Osteoblast (primary cell): ENCODE results near the gene ZNF467. TPM values are rescaled to one million over a fixed set of nuclear protein-coding genes. Genes with fewer than 3 reads are reported as not detected.

Experiments
- DNase-seq: peaks from one replicate; pipeline ENCODE4 v3.0.0; 2011; ENCODE audit warnings: low spot score, mixed read lengths; ENCODE audit not compliant: insufficient read length; ENCODE audit errors: missing footprints
- H2AFZ ChIP-seq: 2 replicates; pipeline ENCODE4 v1.6.0; 2011; ENCODE audit warnings: mild to moderate bottlenecking, low read length
- H3K27ac ChIP-seq: 2 replicates; pipeline ENCODE4 v1.5.1; 2011; ENCODE audit warnings: mild to moderate bottlenecking, low read depth, low read length, moderate library complexity
- H3K27me3 ChIP-seq: 2 replicates; pipeline ENCODE4 v1.6.0; 2012; ENCODE audit warnings: mild to moderate bottlenecking, control low read depth, inconsistent platforms, low read length, moderate library complexity; ENCODE audit not compliant: insufficient read depth
- H3K36me3 ChIP-seq: 2 replicates; pipeline ENCODE4 v1.5.1; 2011; ENCODE audit warnings: mild to moderate bottlenecking, low read length, control low read depth, moderate library complexity; ENCODE audit not compliant: insufficient read depth
- H3K4me1 ChIP-seq: 2 replicates; pipeline ENCODE4 v1.5.1; 2011; ENCODE audit warnings: mild to moderate bottlenecking, low read length, control low read depth, moderate library complexity; ENCODE audit not compliant: insufficient read depth
- H3K4me2 ChIP-seq: 2 replicates; pipeline ENCODE4 v1.6.0; 2011; ENCODE audit warnings: mild to moderate bottlenecking, low read length; ENCODE audit not compliant: insufficient read depth
- H3K4me3 ChIP-seq: fragments of 200-600 bp; sonication (generic); 3 replicates; pipeline ENCODE4 v1.5.1; 2012; ENCODE audit warnings: mild to moderate bottlenecking, low read length, inconsistent platforms; ENCODE audit not compliant: insufficient read depth
- H3K79me2 ChIP-seq: 2 replicates; pipeline ENCODE4 v1.6.0; 2012; ENCODE audit warnings: mild to moderate bottlenecking, low read length, control low read depth, inconsistent platforms; ENCODE audit not compliant: insufficient read depth
- H3K9me3 ChIP-seq: 2 replicates; pipeline ENCODE4 v1.5.1; 2011; ENCODE audit warnings: low read depth, low read length, control low read depth
- H4K20me1 ChIP-seq: 2 replicates; pipeline ENCODE4 v1.6.0; 2012; ENCODE audit warnings: mild to moderate bottlenecking, low read length, control low read depth; ENCODE audit not compliant: insufficient read depth
- total RNA-seq: library from RNA; depleted of rRNA; stranded (reverse); fragments of >200 nt; gene quantifications from 2 replicates; pipeline ENCODE4 v1.2.3, GENCODE V29; 2012
- TF ChIP-seq, protein P1 (sequence below): IDR thresholded peaks from 2 replicates; pipeline ENCODE4 v1.5.1; 2011; ENCODE audit warnings: mild to moderate bottlenecking, low read depth, low read length, moderate library complexity; ENCODE audit errors: extremely low read depth

Gene ZNF467
- total RNA-seq, 1 donor, result not detected

GRCh38 chr7:149817836-149818535 is 44.6 kb upstream of the ZNF467 start:
- Histone ChIP-seq H3K4me1 (no peaks in the 10 kb centered on the region), H3K4me3 (no peak overlapping the region), H3K9me3 (no peaks in the 10 kb centered on the region), H2AFZ (no peak overlapping the region), H3K27ac (no peak overlapping the region), H3K4me2 (no peak overlapping the region), H3K27me3 (no peaks in the 10 kb centered on the region), H3K79me2 (no peaks in the 10 kb centered on the region), H3K36me3 (no peaks in the 10 kb centered on the region), H4K20me1 (no peaks in the 10 kb centered on the region)
- TF ChIP-seq, protein P1, sequence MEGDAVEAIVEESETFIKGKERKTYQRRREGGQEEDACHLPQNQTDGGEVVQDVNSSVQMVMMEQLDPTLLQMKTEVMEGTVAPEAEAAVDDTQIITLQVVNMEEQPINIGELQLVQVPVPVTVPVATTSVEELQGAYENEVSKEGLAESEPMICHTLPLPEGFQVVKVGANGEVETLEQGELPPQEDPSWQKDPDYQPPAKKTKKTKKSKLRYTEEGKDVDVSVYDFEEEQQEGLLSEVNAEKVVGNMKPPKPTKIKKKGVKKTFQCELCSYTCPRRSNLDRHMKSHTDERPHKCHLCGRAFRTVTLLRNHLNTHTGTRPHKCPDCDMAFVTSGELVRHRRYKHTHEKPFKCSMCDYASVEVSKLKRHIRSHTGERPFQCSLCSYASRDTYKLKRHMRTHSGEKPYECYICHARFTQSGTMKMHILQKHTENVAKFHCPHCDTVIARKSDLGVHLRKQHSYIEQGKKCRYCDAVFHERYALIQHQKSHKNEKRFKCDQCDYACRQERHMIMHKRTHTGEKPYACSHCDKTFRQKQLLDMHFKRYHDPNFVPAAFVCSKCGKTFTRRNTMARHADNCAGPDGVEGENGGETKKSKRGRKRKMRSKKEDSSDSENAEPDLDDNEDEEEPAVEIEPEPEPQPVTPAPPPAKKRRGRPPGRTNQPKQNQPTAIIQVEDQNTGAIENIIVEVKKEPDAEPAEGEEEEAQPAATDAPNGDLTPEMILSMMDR, result no peak
- peak; percentile 84 for DNase-seq

GRCh38 chr7:149817301-149817771 is 43.9 kb upstream of the ZNF467 start:
- Histone ChIP-seq H3K27ac (no peak overlapping the region), H3K4me1 (no peaks in the 10 kb centered on the region), H3K4me3 (no peak overlapping the region), H3K9me3 (no peaks in the 10 kb centered on the region), H2AFZ (no peak overlapping the region), H3K79me2 (no peaks in the 10 kb centered on the region), H4K20me1 (no peaks in the 10 kb centered on the region), H3K27me3 (no peaks in the 10 kb centered on the region), H3K36me3 (no peaks in the 10 kb centered on the region), H3K4me2 (no peak overlapping the region)
- peak; percentile 85 for DNase-seq
- TF ChIP-seq, protein P1, result no peak

DNA sequence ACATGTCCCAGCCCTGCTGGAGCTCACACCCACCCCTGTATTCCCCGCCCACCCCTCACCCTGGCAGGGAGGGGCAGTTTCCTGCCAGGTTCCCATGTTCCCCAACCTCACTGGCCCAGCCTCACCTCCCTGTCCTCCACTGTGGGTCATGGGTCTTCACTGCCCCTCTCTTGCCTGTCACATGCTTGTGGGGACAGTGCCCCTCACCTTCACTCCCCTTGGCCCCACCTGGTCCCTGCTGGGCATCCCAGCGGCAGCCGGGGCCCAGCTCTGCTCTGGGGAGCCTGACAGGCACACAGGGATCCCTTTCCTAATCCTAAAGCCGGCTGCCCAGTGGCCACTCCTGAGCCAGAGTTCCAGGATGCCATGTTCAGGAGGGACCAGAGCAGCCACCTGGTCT is 43.4 kb upstream of the ZNF467 start:
- no peak overlapping the region for H3K4me2 ChIP-seq
- no peaks in the 10 kb centered on the region for H3K79me2 ChIP-seq
- H2AFZ ChIP-seq, result no peak overlapping the region
- no peaks in the 10 kb centered on the region for H3K27me3 ChIP-seq
- H3K36me3 ChIP-seq, result no peaks in the 10 kb centered on the region
- DNase-seq, result peak; percentile 83
- no peak overlapping the region for H3K27ac ChIP-seq
- H4K20me1 ChIP-seq, result no peaks in the 10 kb centered on the region
- H3K4me1 ChIP-seq, result no peaks in the 10 kb centered on the region
- no peaks in the 10 kb centered on the region for H3K9me3 ChIP-seq
- TF ChIP-seq, protein P1, result no peak
- no peak overlapping the region for H3K4me3 ChIP-seq

DNA sequence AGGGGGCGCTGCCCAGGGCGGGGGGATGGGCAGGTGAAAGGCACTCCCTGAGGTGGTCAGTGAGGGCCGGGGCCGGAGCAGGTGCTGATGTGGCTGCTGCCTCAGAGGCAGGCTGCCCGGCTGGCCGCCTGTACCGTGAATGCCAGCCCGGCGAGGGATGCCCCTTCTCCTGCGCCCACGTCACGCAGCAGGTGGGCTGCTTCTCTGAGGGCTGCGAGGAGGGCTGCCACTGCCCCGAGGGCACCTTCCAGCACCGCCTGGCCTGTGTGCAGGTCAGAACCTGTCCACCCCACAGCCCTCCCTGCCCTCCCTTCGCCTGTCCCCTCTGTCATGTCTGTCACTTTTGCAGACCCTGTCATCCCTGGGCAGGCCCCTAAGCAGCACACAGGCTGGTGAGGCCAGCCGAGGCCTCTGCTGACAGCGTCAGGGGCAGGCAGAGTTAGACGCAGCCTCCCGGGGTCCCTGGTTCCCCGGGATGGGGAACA is 42.9 kb upstream of the ZNF467 start:
- Histone ChIP-seq H4K20me1 (no peaks in the 10 kb centered on the region), H3K9me3 (no peaks in the 10 kb centered on the region), H3K79me2 (no peaks in the 10 kb centered on the region), H3K27me3 (no peaks in the 10 kb centered on the region), H3K4me2 (no peak overlapping the region), H2AFZ (no peak overlapping the region), H3K4me1 (no peaks in the 10 kb centered on the region), H3K36me3 (no peaks in the 10 kb centered on the region), H3K27ac (no peak overlapping the region), H3K4me3 (no peak overlapping the region)
- DNase-seq, result peak; percentile 85
- TF ChIP-seq, protein P1, result no peak
